Panc1 (cell line): ENCODE measurements around the gene SLC43A2. TPM values are rescaled to one million over a fixed set of nuclear protein-coding genes. Genes with fewer than 3 reads are reported as not detected.
A peak's percentile ranks its signal among the peaks of the same experiment; 100 is the strongest.
"Not testable (repeated sequence)": the region's sequence is repeated elsewhere in the genome, so short reads cannot be mapped to it uniquely, and the experiment has no call there.

Experiments used
- ATAC-seq: fragments of 200-7000 bp; cut with Tn5 transposase; 2 replicates; pipeline ENCODE4 v1.9.1; 2020; ENCODE audit warnings: mild to moderate bottlenecking, moderate library complexity
- BruUV-seq: library from RNA; stranded (reverse); fragments of 400-500 nt; replicated peaks from 2 replicates; lab custom pipeline; 2021; lab: Mats Ljungman, UMichigan
- CTCF ChIA-PET: fragments of 300-600 bp; sonication (Branson Sonifier 250); formaldehyde crosslinking; loops from one replicate; lab custom pipeline; 2022; ENCODE audit warnings: antibody characterized with exemption; lab: Charles Lee
- POLR2A ChIA-PET: fragments of 300-600 bp; sonication (Branson Sonifier 250); formaldehyde crosslinking; loops from one replicate; lab custom pipeline; 2022; ENCODE audit warnings: antibody characterized with exemption; lab: Charles Lee
- DNase-seq: peaks from one replicate; pipeline ENCODE4 v3.0.0-alpha.2; 2010; ENCODE audit warnings: low read depth, low spot score
- H3K27ac ChIP-seq: 2 replicates; pipeline ENCODE4 v1.5.1; 2011; ENCODE audit warnings: mild to moderate bottlenecking, low read length, inconsistent platforms
- H3K27me3 ChIP-seq: fragments of 200-500 bp; sonication (Bioruptor generic); 2 replicates; pipeline ENCODE4 v1.6.0; 2014; ENCODE audit warnings: low read length, inconsistent platforms; ENCODE audit not compliant: control insufficient read depth, insufficient read depth
- H3K36me3 ChIP-seq: fragments of 200-500 bp; sonication (Bioruptor generic); 2 replicates; pipeline ENCODE4 v1.5.1; 2014; ENCODE audit warnings: inconsistent platforms, mild to moderate bottlenecking, low read length, moderate library complexity; ENCODE audit not compliant: control insufficient read depth, insufficient read depth
- H3K4me1 ChIP-seq: 2 replicates; pipeline ENCODE4 v1.5.1; 2011; ENCODE audit warnings: inconsistent platforms, mild to moderate bottlenecking, low read length, moderate library complexity; ENCODE audit not compliant: control insufficient read depth, insufficient read depth
- H3K4me3 ChIP-seq, 2 experiments: 2 replicates each; pipeline ENCODE4 v1.5.1; 2011 to 2012; ENCODE audit warnings: low read depth in 2 of 2, low read length in 2 of 2, mild to moderate bottlenecking in 2 of 2, inconsistent platforms in 1 of 2, moderate library complexity in 1 of 2
- H3K9me3 ChIP-seq: fragments of 200-500 bp; sonication (Bioruptor generic); 2 replicates; pipeline ENCODE4 v1.5.1; 2014; ENCODE audit warnings: low read depth, mild to moderate bottlenecking, inconsistent platforms, low read length, moderate library complexity; ENCODE audit not compliant: control insufficient read depth, insufficient read depth
- CTCF ChIP-seq: fragments of 450-650 bp; IDR thresholded peaks from 2 replicates; pipeline ENCODE4 v1.5.1; 2017; ENCODE audit warnings: mild to moderate bottlenecking
- POLR2AphosphoS5 ChIP-seq: IDR thresholded peaks from 2 replicates; pipeline ENCODE4 v1.6.1; 2012; ENCODE audit warnings: mild to moderate bottlenecking, low read depth, low read length, moderate library complexity
- REST ChIP-seq, 2 experiments: IDR thresholded peaks; 2 replicates each; pipeline ENCODE4 v1.6.1; 2011 to 2012; ENCODE audit warnings: low read depth in 2 of 2, control low read depth in 1 of 2, low read length in 1 of 2, mild to moderate bottlenecking in 1 of 2, moderate library complexity in 1 of 2; ENCODE audit not compliant: insufficient read depth in 1 of 2
- SIN3A ChIP-seq: IDR thresholded peaks from 2 replicates; pipeline ENCODE4 v1.6.1; 2012; ENCODE audit warnings: low read depth, mild to moderate bottlenecking, low read length, moderate library complexity, borderline replicate concordance; ENCODE audit not compliant: insufficient read depth
- TCF7L2 ChIP-seq: IDR thresholded peaks from 2 replicates; pipeline ENCODE4 v1.6.1; 2011; ENCODE audit warnings: mild to moderate bottlenecking, low read depth, low read length, inconsistent platforms
- in situ Hi-C: cut with HindIII; loops from 2 replicates; pipeline ENCODE4 v1.10.0; 2016; ENCODE audit warnings: low sequenced_read_pairs, low pct_unique_long_range_greater_than_20kb
- intact Hi-C: fragments of 100-400 bp; cut with micrococcal nuclease; formaldehyde crosslinking; loops from one replicate; pipeline ENCODE4 v1.10.0; 2022; ENCODE audit not compliant: unreplicated experiment
- total RNA-seq: library from RNA; stranded (reverse); gene quantifications from one replicate; pipeline ENCODE4 v1.2.1, GENCODE V29; 2021; ENCODE audit not compliant: unreplicated experiment

Gene SLC43A2
- total RNA-seq, 1 experiment from 2014 or later: 23.3 TPM

GRCh38 chr17:1563786-1564613 is 64.6 kb downstream of the SLC43A2 start:
- Histone ChIP-seq H3K9me3 (no peaks in the 10 kb centered on the region), H3K27me3 (no peaks in the 10 kb centered on the region), H3K27ac (no peak overlapping the region), H3K36me3 (no peaks in the 10 kb centered on the region), H3K4me1 (peaks cover 4% of the 10 kb centered on the region; the same call in 1 of the 2 replicates), H3K4me3 (no peak overlapping the region)
- POLR2A ChIA-PET: no interaction called here
- in situ Hi-C loops (no loop called here), intact Hi-C loops (no loop called here)
- ATAC-seq: no peak
- no peak for DNase-seq
- BruUV-seq: no TSS peak
- no peak for TF ChIP-seq CTCF
- TF ChIP-seq POLR2AphosphoS5: no peak
- TF ChIP-seq SIN3A: no peak
- TF ChIP-seq TCF7L2: no peak
- no peak for TF ChIP-seq REST (IDR thresholded peaks at IDR 0.05; ENCODE audit: insufficient read depth in 1 of 2, low read depth in 2 of 2, low read length in 1 of 2)
- CTCF ChIA-PET: no interaction called here

- not testable (repeated sequence) for BruUV-seq
Measured at GRCh38 chr17:1563471-1563785, 65.2 kb downstream of the SLC43A2 start.

GRCh38 chr17:1562176-1562643 is 66.4 kb downstream of the SLC43A2 start:
- no TSS peak for BruUV-seq
- in situ Hi-C loops (no loop called here), intact Hi-C loops (no loop called here)
- Histone ChIP-seq H3K36me3 (no peaks in the 10 kb centered on the region), H3K27ac (no peak overlapping the region), H3K4me3 (peak overlapping the region; percentile 56 to 64), H3K27me3 (no peaks in the 10 kb centered on the region), H3K4me1 (peaks cover 4% of the 10 kb centered on the region; the same call in 1 of the 2 replicates), H3K9me3 (no peaks in the 10 kb centered on the region)
- ChIA-PET POLR2A (no interaction called here), CTCF (interaction anchor here (0.6 kb wide), 1 partner anchor 46 kb away, joined by 3 read pairs; the partner anchor contains the start of gene INPP5K)
- DNase-seq: no peak
- no peak for TF ChIP-seq REST (IDR thresholded peaks at IDR 0.05; ENCODE audit: insufficient read depth in 1 of 2, low read depth in 2 of 2, low read length in 1 of 2)
- TF ChIP-seq POLR2AphosphoS5: no peak
- TF ChIP-seq SIN3A: no peak
- TF ChIP-seq TCF7L2: no peak
- TF ChIP-seq CTCF: no peak
- peak; percentile 68 for ATAC-seq

More at GRCh38 chr17:1563471-1563785, 65.2 kb downstream of the SLC43A2 start:
- H3K4me3 ChIP-seq: peak overlapping the region; percentile 17 to 64; a peak in 3 of 4 replicates
- intact Hi-C loops, ATAC-seq, H3K27ac ChIP-seq, DNase-seq, in situ Hi-C loops, H3K27me3 ChIP-seq, H3K36me3 ChIP-seq, H3K9me3 ChIP-seq, POLR2A ChIA-PET, H3K4me1 ChIP-seq: not testable (repeated sequence)
- CTCF ChIA-PET: interaction anchor here (0.7 kb wide), 1 partner anchor 22 kb away, joined by 5 read pairs; no protein-coding TSS in a partner anchor
